Urinary bladder (tissue), 4 donors: ENCODE data around the gene ASXL1. TPM values are rescaled to one million over a fixed set of nuclear protein-coding genes. Genes with fewer than 3 reads are reported as not detected.
A peak's percentile ranks its signal among the peaks of the same experiment; 100 is the strongest.

ENCODE experiments used
- DNase-seq: peaks from one replicate; pipeline ENCODE4 v3.0.0-alpha.2; 2015; ENCODE audit errors: extremely low spot score
- H3K27ac ChIP-seq: one replicate; pipeline ENCODE4 v1.5.1; 2013; ENCODE audit warnings: low read depth, mild to moderate bottlenecking, moderate library complexity
- H3K36me3 ChIP-seq: one replicate; pipeline ENCODE4 v1.6.1; 2013; ENCODE audit warnings: mild to moderate bottlenecking, moderate library complexity; ENCODE audit not compliant: insufficient read depth
- H3K4me1 ChIP-seq: one replicate; pipeline ENCODE4 v1.6.1; 2013; ENCODE audit warnings: mild to moderate bottlenecking, moderate library complexity; ENCODE audit not compliant: insufficient read depth
- H3K4me3 ChIP-seq: one replicate; pipeline ENCODE4 v1.5.1; 2013; ENCODE audit warnings: low read depth, low read length
- WGBS: extraction: QIAGEN DNeasy Blood & Tissue Kit; methylation state at CpG from one replicate; pipeline ENCODE4 v1.1.7; 2013; 5-methylcytosine and 5-hydroxymethylcytosine counted together
- polyA plus RNA-seq: library from polyadenylated mRNA; stranded (reverse); fragments of 200-250 nt; gene quantifications from one replicate; pipeline ENCODE4 v1.2.3, GENCODE V29; 2013
- total RNA-seq: library from RNA; depleted of rRNA; stranded (reverse); fragments of >200 nt; gene quantifications from one replicate; pipeline ENCODE4 v1.2.3, GENCODE V29; 2014
- donor health status: healthy with polysubstance abuse.
- donor health status: healthy.

Gene ASXL1
- total and polyA plus RNA-seq, 2 donors, result 28.6 to 69.6 TPM

GRCh38 chr20:32455171-32455900, 97.2 kb downstream of the ASXL1 start:
- WGBS, result 86% methylated on average over 12 of the region's 12 CpGs
- DNase-seq, result no peak
- H3K27ac ChIP-seq, result no peak overlapping the region
- no peak overlapping the region for H3K4me3 ChIP-seq
- no peaks in the 10 kb centered on the region for H3K36me3 ChIP-seq
- no peaks in the 10 kb centered on the region for H3K4me1 ChIP-seq

GRCh38 chr20:32455901-32456701, 98.0 kb downstream of the ASXL1 start:
- no peaks in the 10 kb centered on the region for H3K36me3 ChIP-seq
- WGBS, result 86% methylated on average over 35 of the region's 35 CpGs
- DNase-seq, result no peak
- H3K27ac ChIP-seq, result no peak overlapping the region
- H3K4me3 ChIP-seq, result no peak overlapping the region
- no peaks in the 10 kb centered on the region for H3K4me1 ChIP-seq

- Histone ChIP-seq H3K4me1 (no peaks in the 10 kb centered on the region), H3K4me3 (peak overlapping the region; percentile 34), H3K36me3 (no peaks in the 10 kb centered on the region), H3K27ac (no peak overlapping the region)
- DNase-seq, result no peak
- WGBS, result 11% methylated on average over 36 of the region's 36 CpGs
Measured at GRCh38 chr20:32456869-32457478, 98.8 kb downstream of the ASXL1 start.

GRCh38 chr20:32457479-32457986, 99.4 kb downstream of the ASXL1 start:
- DNase-seq, result no peak
- WGBS, result 10% methylated on average over 29 of the region's 29 CpGs
- Histone ChIP-seq H3K4me1 (no peaks in the 10 kb centered on the region), H3K4me3 (peak overlapping the region; percentile 34), H3K36me3 (no peaks in the 10 kb centered on the region), H3K27ac (no peak overlapping the region)

GRCh38 chr20:32458061-32458836, 100.1 kb downstream of the ASXL1 start:
- no peaks in the 10 kb centered on the region for H3K4me1 ChIP-seq
- 84% methylated on average over 10 of the region's 10 CpGs for WGBS

GRCh38 chr20:32458837-32459220, 100.7 kb downstream of the ASXL1 start:
- DNase-seq, result no peak
- 89% methylated on average over 12 of the region's 12 CpGs for WGBS

More at GRCh38 chr20:32458061-32458836, 100.1 kb downstream of the ASXL1 start:
- H3K4me3 ChIP-seq, result no peak overlapping the region
- no peak for DNase-seq
- no peak overlapping the region for H3K27ac ChIP-seq
- H3K36me3 ChIP-seq, result no peaks in the 10 kb centered on the region

GRCh38 chr20:32460231-32460630, 102.1 kb downstream of the ASXL1 start:
- Histone ChIP-seq H3K27ac (no peak overlapping the region), H3K4me1 (no peaks in the 10 kb centered on the region), H3K4me3 (no peak overlapping the region), H3K36me3 (no peaks in the 10 kb centered on the region)
- WGBS, result 84% methylated on average over 15 of the region's 15 CpGs
- DNase-seq, result no peak

More at GRCh38 chr20:32458837-32459220, 100.7 kb downstream of the ASXL1 start:
- Histone ChIP-seq H3K36me3 (no peaks in the 10 kb centered on the region), H3K4me3 (no peak overlapping the region), H3K4me1 (no peaks in the 10 kb centered on the region), H3K27ac (no peak overlapping the region)

GRCh38 chr20:32460683-32461320, 102.7 kb downstream of the ASXL1 start:
- Histone ChIP-seq H3K4me3 (no peak overlapping the region), H3K4me1 (no peaks in the 10 kb centered on the region), H3K36me3 (no peaks in the 10 kb centered on the region), H3K27ac (no peak overlapping the region)
- 92% methylated on average over 24 of the region's 24 CpGs for WGBS
- DNase-seq, result no peak

- WGBS, result 91% methylated on average over 17 of the region's 17 CpGs
Measured at GRCh38 chr20:32461836-32462600, 103.9 kb downstream of the ASXL1 start.

GRCh38 chr20:32462900-32463641, 104.9 kb downstream of the ASXL1 start:
- no peaks in the 10 kb centered on the region for H3K4me1 ChIP-seq
- H3K4me3 ChIP-seq, result no peak overlapping the region
- no peak overlapping the region for H3K27ac ChIP-seq
- no peaks in the 10 kb centered on the region for H3K36me3 ChIP-seq
- 61% methylated on average over 15 of the region's 15 CpGs for WGBS
- no peak for DNase-seq

More at GRCh38 chr20:32461836-32462600, 103.9 kb downstream of the ASXL1 start:
- no peak for DNase-seq
- Histone ChIP-seq H3K4me1 (no peaks in the 10 kb centered on the region), H3K36me3 (no peaks in the 10 kb centered on the region), H3K4me3 (no peak overlapping the region), H3K27ac (no peak overlapping the region)

- no peaks in the 10 kb centered on the region for H3K4me1 ChIP-seq
- no peak overlapping the region for H3K4me3 ChIP-seq
- WGBS, result 47% methylated on average over 28 of the region's 28 CpGs
- DNase-seq, result no peak
- H3K27ac ChIP-seq, result peak overlapping the region; percentile 43
- no peaks in the 10 kb centered on the region for H3K36me3 ChIP-seq
Measured at GRCh38 chr20:32463642-32464400, 105.7 kb downstream of the ASXL1 start.
